ENCODE data around the gene KDM3B.

The KDM3B gene

DNA sequence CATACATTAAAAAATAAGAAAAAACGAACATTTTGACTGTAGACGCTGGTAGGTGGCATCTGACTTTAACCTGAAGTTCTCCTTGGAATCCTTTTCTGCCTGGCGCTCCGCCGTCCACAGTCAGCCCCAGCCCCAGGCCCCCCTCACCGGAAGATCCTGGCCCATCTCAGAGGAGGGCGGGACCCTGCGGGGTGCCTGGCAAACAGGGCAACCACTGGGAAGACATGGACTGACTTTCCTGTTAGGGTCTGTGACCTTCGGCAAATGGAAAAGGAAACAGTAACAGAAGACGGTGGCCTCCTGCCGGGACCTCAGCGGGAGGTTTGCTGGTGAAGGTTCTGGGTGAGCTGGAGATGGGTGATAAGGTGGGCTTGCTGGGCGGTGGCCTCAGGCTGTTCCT, 101.1 kb downstream of the KDM3B start:
- DNase-seq = no peak

GRCh38 chr5:138454121-138454520, 101.6 kb downstream of the KDM3B start:
- no peak for DNase-seq

DNA sequence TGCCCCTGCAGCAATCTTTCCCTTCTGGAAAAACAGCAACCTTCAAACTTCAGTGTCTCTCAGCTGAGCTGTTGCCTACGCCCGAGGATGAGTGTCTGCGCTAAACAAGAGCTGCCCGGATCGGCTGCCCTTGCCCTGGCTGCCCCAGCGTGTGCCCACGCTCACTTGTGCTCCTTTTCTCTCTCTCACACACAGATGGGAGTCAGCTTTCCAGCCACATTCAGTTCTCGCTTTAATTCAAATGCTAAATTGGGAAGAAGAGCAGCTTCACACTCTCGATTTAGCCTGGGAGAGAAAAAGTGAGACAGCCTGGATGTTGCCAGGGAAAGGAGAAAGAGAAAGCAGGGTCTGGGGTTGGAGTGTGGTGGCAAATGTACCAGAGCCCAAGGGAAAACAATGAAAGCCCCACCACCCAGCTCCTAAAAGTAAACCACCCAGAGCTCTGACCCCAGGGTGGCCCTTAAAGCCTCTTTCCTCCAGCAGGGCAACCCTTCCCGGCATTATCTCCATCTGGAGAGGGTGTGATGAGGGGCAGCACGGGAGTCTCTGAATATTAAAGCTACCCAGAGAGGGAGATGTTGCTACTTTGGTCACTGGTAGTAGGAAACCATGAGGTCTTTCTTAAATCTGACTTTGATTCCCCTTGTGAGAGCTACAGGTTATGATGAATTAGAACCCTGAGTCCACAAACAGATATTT, 102.9 kb downstream of the KDM3B start:
- no peak for DNase-seq

GRCh38 chr5:138457531-138458275, 105.2 kb downstream of the KDM3B start:
- no peak for DNase-seq

DNA sequence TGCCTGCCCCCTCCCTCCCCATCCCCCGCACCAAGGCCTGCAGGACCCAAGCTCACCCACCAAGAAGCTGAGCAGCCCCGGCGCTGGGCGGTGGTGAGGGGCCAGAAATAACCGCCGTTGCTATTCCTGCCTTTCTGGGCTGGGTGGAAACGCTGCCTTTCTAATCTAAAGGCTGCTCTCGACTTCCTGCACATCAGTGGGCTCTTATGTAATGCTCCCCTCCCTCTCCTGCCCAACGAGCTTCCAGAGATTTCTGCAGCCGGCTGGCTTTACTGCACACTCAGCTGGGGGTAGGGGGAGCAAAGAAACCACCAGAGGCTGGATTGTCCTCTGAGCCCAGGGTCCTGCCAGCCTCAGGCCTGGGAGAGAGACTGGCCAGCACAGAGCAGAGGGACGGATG, 105.9 kb downstream of the KDM3B start:
- no peak for DNase-seq

- no peak for DNase-seq
These were observed 106.4 kb downstream of the KDM3B start for GRCh38 chr5:138458856-138459255.

- DNase-seq = peak; percentile 62
These were observed 106.9 kb downstream of the KDM3B start for GRCh38 chr5:138459311-138459933.

GRCh38 chr5:138460032-138460693, 107.7 kb downstream of the KDM3B start:
- DNase-seq = no peak

DNA sequence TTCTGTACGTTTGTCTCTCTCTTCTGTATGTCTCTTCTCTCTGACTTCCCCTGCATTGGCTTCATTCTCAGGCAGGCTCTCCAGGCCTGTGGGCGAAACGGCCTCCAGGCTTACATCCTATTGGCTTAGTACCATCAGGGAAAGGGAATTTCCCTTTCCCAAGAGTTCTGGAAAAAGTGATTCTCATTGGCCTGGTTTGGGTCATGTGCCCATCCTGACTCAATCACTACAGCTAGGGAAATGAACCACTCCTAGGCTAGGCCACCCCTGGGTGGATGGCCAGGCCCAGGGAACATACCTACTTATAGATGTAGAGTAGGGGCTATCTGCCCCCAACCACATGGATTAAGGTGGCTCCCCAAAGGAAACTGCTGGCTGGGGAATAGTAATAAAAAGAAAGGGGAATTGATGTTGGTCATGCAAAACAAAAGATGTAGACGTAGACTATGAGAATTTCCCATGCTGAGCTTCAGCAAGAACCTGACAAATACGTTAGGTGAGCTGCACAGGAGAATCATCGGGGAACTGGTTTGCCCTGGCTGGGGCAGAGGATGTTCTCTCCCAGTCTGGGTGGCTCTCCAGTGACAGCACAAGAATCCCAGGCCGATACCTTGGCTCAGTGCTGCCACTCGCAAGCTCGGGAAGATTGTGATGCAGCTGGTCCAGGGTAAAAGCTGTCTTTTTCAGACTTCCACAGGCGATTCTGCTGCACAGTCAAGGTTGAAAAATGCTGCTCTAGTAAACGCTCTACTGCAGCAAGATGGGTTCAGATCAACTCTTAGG, 109.0 kb downstream of the KDM3B start:
- no peak for DNase-seq

- DNase-seq = no peak
These were observed 111.0 kb downstream of the KDM3B start for GRCh38 chr5:138463419-138464007.

GRCh38 chr5:138464008-138464387, 111.5 kb downstream of the KDM3B start:
- peak; percentile 86 for DNase-seq

GRCh38 chr5:138464388-138465260, 112.1 kb downstream of the KDM3B start:
- peak; percentile 93 for DNase-seq

DNA sequence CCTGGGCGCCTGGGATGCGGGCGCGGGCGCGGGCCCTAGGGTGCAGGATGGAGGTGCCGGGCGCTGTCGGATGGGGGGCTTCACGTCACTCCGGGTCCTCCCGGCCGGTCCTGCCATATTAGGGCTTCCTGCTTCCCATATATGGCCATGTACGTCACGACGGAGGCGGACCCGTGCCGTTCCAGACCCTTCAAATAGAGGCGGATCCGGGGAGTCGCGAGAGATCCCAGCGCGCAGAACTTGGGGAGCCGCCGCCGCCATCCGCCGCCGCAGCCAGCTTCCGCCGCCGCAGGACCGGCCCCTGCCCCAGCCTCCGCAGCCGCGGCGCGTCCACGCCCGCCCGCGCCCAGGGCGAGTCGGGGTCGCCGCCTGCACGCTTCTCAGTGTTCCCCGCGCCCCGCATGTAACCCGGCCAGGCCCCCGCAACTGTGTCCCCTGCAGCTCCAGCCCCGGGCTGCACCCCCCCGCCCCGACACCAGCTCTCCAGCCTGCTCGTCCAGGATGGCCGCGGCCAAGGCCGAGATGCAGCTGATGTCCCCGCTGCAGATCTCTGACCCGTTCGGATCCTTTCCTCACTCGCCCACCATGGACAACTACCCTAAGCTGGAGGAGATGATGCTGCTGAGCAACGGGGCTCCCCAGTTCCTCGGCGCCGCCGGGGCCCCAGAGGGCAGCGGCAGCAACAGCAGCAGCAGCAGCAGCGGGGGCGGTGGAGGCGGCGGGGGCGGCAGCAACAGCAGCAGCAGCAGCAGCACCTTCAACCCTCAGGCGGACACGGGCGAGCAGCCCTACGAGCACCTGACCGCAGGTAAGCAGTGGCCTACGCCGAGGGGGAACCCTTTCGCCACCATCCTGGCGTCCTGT, 113.0 kb downstream of the KDM3B start, which contains the start of gene EGR1:
EGR1 (plus strand) TSS at position 219 of the 864 bp plus-strand sequence; CDS start at position 502, 283 bp downstream.
- DNase-seq = peak; percentile 94

DNA sequence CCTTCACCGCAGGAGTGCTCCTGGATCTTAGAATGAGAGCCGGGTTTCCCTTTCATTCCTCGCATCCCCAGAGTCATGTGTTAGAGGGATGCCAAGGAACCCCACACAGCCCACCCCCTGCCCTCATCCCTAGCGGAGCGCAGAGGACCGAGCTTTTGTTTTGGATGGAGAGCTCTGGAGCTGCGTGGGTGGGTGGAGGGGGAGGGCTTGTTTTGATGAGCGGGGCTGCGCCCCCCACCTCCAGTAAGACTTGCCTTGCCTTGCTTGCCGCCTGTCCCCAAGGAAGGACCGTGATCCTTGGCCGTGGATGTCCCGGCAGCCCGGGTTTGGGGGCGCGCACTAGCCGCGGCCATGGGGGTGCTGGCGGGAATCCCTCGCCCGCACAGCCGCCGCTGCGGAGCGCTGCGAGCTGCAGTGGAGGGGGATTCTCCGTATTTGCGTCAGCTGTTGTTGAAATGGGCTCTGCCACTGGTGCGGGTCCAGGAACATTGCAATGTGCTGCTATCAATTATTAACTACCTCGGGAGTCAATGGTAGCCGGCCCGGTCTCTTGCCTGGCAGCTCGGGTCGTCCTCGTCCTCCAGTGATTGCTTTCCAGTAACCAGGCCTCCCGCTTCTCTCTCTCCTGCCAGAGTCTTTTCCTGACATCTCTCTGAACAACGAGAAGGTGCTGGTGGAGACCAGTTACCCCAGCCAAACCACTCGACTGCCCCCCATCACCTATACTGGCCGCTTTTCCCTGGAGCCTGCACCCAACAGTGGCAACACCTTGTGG, 113.8 kb downstream of the KDM3B start:
- DNase-seq = no peak

- no peak for DNase-seq
These were observed 114.6 kb downstream of the KDM3B start for GRCh38 chr5:138466900-138467710.

DNA sequence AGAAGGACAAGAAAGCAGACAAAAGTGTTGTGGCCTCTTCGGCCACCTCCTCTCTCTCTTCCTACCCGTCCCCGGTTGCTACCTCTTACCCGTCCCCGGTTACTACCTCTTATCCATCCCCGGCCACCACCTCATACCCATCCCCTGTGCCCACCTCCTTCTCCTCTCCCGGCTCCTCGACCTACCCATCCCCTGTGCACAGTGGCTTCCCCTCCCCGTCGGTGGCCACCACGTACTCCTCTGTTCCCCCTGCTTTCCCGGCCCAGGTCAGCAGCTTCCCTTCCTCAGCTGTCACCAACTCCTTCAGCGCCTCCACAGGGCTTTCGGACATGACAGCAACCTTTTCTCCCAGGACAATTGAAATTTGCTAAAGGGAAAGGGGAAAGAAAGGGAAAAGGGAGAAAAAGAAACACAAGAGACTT, 115.2 kb downstream of the KDM3B start:
- no peak for DNase-seq

DNA sequence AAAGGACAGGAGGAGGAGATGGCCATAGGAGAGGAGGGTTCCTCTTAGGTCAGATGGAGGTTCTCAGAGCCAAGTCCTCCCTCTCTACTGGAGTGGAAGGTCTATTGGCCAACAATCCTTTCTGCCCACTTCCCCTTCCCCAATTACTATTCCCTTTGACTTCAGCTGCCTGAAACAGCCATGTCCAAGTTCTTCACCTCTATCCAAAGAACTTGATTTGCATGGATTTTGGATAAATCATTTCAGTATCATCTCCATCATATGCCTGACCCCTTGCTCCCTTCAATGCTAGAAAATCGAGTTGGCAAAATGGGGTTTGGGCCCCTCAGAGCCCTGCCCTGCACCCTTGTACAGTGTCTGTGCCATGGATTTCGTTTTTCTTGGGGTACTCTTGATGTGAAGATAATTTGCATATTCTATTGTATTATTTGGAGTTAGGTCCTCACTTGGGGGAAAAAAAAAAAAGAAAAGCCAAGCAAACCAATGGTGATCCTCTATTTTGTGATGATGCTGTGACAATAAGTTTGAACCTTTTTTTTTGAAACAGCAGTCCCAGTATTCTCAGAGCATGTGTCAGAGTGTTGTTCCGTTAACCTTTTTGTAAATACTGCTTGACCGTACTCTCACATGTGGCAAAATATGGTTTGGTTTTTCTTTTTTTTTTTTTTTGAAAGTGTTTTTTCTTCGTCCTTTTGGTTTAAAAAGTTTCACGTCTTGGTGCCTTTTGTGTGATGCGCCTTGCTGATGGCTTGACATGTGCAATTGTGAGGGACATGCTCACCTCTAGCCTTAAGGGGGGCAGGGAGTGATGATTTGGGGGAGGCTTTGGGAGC, 115.9 kb downstream of the KDM3B start:
- DNase-seq = no peak
